Posterior cingulate gyrus (tissue), 11 donors: ENCODE measurements around the gene SKP1.

Experiments used
- DNase-seq, 10 donors: peaks; one replicate each; pipeline versions ENCODE4 v3.0.0 to v3.0.0-alpha.2; 2020 to 2021; ENCODE audit warnings: mixed read lengths in 3 of 10
- intact Hi-C: fragments of 100-400 bp; cut with DNase I; formaldehyde crosslinking; loops from one replicate; pipeline ENCODE4 v1.15.1; 2023

Gene SKP1

DNA sequence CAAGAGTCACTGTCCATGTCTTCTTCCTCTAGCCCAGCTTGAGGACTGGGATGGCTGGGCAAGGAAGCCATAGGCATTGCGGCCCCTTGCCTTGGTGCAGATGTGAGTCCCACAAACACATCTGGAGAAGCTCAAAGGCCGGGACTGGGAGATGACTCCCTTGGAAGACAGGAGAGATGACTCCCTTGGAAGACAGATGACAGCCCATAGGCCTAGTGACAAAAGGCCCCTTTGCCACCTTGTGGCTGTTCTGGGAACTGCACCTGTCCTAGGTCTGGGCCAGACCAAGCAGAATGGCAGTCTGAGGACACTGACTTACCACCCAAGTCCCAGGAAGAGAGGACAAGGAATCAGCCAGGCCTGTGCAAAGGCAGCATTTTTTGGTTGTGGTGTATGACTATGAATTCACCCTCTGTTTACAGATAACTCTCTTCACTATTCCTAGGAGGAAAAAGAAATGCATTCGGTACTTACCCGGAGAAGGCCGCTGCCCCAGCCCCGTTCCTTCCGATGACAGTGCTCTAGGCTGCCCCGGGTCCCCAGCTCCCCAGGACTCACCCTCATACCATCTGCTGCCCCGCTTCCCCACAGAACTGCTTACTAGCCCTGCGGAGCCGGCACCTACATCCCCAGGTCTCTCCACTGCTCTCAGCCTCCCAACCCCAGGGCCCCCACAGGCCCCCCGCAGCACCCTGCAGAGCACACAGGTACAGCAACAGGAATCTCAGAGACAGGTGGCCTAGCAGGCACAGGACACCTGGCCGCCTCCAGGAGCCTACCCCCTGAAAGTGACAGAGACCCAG lies 30.8 kb downstream of the SKP1 start:
- peak; percentile 76 to 97 (median 86) for DNase-seq
- intact Hi-C loops = loop anchor here (1.0 kb wide), 1 partner anchor 107 kb away; no protein-coding TSS in a partner anchor

DNA sequence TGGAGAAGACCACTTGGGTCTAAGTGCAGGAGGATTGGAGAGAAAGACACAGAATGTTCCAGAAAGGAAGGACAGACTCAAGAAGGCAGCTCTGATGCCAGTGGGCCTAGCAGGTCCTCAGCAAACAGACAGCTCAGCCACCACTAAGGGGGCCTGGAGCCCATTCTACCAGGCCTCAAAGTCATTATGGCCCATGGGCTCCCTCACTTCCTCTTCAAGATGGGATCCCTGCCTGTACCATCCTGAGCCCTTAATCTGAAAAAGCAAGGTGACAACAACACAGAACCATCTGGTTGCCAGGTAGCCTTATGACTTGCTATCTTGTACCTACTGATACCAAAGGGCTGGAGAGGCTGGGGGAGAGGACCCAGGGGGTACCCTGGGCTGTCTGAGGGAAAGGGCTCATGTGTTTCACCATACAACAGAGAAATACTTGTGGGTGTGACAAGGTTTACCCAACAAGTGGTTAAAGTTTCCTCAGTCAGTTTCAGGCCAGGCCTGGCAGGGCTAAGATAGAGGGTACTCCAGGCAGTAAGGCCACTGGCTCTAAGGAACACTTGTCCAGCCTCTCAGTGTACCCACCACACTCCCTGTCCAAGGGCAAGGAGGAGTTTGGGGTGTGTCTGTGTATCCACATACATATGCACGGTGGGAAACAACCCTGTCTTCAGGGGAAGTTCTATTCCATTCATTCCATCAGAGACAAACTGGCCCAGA lies 31.6 kb downstream of the SKP1 start:
- DNase-seq = peak in 1 of 10 donors; percentile 21
- intact Hi-C loops = no loop called here

DNA sequence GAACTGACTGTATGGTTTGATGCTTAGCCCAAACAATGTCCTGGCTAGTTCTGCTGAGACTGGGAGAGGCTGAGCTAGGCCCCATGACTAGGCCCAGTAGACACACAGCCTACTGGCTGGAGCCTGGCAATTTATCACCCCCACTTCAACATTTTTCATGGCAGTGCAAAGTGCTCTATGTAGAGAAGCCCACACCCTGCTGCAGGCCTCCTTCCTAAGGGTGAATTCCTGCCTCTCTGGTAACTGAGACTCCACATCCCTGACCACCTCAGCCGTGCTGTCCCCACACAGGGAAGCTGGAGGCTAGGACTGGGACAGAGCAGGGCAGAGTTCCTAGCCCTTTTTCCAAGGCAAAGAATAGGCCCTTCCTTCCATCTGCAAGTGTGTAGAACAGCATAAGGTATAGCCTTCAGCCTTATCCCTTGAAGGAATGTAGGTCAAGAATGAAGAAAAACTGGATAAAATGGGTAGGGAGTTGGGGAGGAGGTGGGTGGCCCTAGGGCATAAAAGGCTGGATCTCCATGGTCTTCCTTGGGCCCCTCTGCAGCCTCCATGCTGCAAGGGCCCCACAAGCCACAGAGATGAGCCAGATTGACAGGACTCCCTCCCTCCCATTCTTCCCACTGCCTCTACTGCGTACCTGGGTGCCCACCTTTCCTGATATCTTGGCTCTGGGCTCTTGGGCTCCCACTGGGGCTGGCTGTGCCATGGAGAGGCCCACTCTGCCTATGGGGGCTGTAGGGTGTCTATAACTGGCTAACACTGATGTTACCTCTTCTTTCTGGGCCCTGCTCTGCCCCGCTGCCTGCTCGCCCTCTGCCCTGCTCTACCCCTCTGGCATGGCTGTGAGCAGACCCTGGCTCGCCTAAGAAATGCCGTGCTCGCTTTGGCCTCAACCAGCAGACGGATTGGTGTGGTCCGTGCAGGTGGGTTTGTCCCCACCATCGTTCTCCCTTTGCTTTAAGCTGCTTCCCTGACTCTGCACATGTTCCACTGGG lies 32.5 kb downstream of the SKP1 start:
- peak in 2 of 10 donors; percentile 32 to 57 for DNase-seq

DNA sequence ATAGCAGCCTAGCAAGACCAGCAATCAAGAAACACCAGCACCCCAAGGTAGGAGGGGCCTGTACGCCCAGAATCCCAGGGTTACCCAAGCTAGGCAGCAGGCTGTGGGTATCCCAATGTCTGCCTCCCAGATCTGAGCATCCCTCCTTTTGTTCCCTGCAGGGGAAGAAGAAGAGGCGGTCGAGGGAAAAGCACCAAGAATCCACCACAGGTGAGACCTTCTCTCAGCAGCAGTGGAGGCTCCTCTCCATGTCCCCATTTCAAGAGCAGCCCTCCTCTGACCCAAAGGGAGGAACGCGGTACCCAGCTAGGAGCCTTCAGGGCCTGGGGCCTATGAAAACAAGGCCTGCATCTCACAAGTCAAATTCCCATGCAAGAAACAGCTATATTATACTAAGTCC lies 33.3 kb downstream of the SKP1 start:
- intact Hi-C loops = no loop called here
- peak in 1 of 10 donors; percentile 18 for DNase-seq

More for the DNA sequence above, 32.5 kb downstream of the SKP1 start:
- intact Hi-C loops = no loop called here

DNA sequence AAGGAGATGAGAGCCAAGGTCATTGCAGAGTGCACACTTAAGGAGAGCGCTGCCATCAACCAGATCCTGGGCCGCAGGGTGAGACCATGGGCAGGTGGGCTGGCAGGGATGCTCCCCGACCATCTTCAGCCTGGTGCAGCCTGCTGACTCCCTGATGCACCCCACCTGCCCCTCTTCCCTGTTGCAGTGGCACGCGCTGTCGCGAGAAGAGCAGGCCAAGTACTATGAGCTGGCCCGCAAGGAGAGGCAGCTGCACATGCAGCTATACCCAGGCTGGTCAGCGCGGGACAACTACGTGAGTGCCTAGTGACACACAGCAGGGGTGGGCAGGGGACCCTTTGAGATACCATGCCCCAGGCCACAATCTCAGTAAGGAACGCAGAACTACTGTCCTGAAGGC lies 33.9 kb downstream of the SKP1 start:
- DNase-seq = peak in 2 of 10 donors; percentile 7 to 60
- intact Hi-C loops = no loop called here

DNA sequence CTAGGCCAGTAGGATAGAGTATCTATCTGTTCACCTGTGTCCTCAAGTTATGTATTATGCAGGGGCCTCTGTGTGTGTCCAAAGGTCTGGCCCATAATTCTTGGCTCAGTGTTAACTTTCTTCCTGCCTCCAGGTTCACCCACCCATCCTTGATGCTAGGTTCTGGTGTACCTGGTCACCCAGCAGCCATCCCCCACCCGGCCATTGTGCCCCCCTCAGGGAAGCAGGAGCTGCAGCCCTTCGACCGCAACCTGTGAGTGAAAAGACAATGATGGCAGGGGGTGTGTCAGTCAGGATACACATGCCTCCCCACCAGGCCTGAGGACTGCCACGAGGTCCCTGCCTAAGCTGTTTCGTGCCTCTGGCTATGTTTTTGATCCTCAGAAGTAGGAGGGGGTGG lies 34.7 kb downstream of the SKP1 start:
- DNase-seq = peak in 3 of 10 donors; percentile 7 to 77 (median 33)
- intact Hi-C loops = no loop called here

DNA sequence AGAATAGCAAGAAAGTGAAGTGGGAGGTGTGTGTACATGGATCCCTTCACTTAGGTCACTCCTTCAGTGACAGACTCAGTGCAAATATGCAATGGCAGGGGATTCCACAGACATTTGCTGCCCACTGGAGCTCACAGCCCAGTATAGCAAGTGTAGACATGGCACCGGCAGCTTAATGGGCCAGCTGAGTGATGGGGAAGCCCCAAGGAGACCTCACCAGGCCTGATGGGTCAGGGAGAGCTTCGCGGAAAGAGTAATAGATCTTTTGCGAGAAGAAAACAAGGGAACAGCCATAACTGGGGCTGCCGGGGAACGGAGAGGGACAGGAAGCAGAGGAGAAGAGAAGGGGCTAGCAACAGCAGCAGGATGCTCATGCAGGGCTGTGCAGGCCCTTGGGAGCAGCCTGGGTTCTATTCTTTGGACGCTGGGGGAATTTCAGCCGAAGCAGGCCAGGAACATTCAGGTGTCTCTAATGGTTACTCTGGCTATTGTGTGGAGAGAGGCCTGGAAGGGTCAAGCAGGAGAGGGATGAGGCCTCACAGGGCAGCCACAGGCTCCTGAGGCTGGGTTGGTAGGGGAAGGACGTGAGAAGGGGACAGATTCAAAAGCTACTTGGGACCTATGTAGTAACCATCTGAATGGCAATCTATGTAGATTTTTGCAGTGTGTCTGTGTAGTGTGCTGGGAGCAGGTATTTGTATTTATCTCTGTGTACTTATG lies 35.3 kb downstream of the SKP1 start:
- peak in 2 of 10 donors; percentile 13 to 40 for DNase-seq
- intact Hi-C loops = loop anchor here (2.0 kb wide), 1 partner anchor 43 kb away; no protein-coding TSS in a partner anchor

DNA sequence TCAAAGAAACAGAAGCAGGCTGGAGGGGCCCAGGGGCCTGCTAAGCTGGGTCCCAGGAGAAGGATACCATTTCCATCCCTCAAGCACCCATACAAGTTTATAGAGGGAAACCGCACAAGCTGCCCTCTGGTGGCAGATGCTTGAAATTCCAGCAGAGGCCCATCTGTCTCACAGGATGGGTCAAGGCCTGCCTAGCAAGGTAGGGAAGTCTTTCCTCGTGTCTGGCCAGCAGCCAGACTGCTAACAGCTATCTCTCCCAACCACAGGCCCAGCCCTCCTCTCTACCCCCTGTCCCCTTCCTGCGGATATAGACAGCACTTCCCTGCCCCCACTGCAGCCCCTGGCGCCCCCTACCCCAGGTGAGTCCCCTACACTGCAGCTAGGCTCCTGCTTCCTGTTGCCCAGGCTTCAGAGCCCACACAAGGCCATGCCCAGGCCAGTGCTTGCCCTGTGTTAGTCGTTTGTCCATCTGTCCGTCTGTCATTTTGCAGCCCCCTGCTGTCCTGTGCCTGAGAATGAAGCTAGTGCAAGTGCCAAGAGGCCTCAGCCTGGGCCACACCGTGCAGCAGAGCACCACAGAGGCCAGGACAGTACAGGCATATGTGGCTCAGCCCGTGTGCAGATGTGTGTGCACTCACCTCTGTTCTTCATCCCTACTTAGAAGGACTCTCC lies 36.1 kb downstream of the SKP1 start:
- intact Hi-C loops = loop anchor here (2.0 kb wide), 1 partner anchor 42 kb away; no protein-coding TSS in a partner anchor
- DNase-seq = peak in 9 of 10 donors; percentile 57 to 95 (median 68)

DNA sequence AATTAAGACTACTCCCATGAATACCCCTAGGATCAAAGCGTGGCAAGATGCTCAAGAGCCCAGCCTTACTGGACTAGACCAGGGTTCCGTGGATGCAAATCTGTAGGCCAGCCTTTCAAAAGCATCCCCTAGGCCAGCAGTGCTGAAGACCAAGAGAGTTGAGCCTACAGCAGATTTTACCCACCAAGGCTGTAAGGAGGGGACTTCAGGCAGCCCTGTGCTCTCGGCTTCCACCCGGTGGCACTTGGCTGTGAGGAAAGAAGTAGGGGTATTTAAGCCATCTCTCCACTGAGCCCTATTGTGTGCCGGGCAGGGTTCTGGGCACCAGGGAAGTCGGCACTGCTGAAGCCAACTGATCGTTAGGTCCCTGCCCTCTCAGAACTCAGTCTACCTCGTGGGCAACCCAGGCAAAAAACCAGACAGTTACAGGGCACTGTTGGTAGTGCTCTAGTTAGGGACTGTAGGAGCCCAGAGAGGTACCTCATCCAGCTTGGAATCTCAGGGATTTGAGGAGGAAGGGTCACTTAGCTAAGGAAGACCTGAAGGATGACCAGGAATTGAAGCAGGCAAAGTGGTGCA lies 36.8 kb downstream of the SKP1 start:
- intact Hi-C loops = loop anchor here (2.0 kb wide), 1 partner anchor 41 kb away; no protein-coding TSS in a partner anchor
- DNase-seq = peak in 3 of 10 donors; percentile 0 to 50 (median 11)

DNA sequence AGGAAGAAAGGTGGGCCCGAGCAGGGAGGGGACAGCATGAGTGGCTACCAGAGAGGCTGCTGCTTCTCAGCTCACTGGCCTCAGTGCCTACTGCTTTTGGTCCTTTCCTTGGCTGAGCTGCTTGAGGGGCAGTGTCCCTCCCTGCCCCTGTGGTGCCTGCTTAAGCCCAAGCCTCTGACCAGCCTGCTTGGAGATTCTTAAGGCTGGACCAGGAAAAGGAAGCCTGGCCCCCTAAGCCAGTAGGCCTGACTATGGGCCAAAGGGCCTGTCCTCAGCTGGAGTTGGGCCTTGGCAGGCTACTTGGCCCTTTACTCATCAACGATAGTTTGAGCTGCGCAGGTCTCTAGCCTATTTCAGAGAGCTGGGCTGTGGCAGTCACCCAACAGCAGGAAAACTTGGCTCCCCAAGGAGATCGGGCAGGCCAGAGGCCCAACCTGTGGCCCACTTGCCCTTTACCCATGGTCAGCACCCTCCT lies 37.3 kb downstream of the SKP1 start:
- DNase-seq = peak in 4 of 10 donors; percentile 2 to 79 (median 40)

DNA sequence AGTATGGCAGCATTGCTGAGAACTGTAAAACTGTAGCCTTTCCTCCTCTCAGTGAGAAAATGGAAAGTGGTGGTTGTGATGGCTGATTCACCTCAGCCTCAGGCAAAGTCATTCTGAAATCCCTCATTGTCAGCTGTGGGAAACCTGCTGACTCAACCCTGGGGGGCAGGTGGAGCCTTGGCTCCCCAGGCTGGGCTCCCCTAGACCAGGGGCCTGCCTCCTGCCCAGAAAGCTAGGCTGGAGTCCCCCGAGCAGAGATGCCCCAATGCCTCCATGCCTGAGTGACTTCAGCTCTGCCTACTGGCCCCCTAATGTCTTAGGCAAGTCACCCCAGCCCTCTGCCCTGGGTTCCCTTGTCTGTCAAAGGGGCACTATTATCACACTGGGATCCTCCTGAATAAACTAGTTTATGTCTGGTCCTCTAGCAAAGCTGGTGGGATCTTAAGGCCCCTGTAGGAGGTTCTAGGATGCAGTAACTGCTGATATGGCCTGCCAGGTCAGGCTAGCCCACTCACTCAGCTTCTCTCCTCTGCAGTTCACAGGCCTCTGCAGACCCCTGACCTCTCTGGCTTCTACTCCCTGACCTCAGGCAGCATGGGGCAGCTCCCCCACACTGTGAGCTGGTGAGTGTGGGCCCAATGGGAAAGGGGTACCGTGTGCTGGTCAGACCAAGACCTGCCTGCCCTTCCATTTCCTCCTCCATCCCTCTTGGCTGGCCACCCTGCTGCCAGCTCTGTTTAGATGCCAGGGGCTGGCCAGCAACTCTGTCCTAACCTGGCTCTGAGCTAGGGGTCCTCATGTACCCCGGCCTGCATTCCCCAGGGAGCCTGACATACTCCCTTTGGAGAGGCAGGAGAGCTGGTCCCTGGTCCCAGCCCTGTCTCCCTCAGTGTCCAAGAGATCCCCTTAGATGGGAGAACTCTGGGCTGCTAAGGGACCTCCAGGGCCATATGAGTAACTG lies 38.1 kb downstream of the SKP1 start:
- intact Hi-C loops = no loop called here
- peak in 3 of 10 donors; percentile 10 to 58 (median 37) for DNase-seq

More for the DNA sequence above, 37.3 kb downstream of the SKP1 start:
- intact Hi-C loops = no loop called here

DNA sequence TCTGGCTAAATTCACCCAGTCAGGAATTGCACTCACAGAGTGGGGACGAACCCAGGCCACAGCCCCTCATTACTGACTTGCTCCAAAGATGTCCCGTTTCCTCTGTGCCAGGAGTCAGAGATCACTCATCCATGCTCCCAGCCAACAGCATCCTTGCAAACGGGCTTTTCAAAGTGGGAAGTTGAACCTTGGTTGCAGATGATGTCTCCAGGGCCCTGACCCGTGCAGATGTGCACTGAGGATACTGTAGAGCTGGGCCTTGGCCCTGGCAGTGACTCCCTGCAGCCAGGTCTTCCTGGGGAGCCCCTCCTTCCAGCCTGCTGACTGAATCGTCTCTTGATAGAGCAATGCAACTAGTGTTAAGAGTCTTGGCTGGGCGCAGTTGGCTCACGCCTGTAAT lies 40.0 kb downstream of the SKP1 start:
- intact Hi-C loops = no loop called here
- peak in 5 of 10 donors; percentile 1 to 60 (median 35) for DNase-seq

DNA sequence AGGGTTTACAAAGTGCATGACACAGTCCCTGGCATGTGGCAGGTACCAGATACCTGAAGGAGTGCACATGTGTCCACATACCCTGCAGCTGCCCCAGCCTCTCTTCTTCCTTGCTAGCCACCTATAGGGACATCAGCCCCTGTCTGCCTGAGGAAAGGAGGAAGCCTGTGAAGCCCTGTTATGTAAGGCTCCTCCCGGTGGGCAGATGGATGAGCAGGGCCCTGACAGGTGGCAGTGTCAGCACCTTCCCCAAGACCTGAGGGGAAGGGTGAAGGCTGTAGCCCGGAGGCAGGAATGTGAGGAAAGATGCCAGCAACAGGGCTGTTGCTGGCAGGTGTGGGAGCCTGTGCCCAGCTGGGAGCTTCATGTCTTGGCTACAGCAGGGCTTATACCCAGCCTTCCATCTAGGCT lies 40.5 kb downstream of the SKP1 start:
- intact Hi-C loops = no loop called here
- peak in 6 of 10 donors; percentile 1 to 51 (median 26) for DNase-seq

DNA sequence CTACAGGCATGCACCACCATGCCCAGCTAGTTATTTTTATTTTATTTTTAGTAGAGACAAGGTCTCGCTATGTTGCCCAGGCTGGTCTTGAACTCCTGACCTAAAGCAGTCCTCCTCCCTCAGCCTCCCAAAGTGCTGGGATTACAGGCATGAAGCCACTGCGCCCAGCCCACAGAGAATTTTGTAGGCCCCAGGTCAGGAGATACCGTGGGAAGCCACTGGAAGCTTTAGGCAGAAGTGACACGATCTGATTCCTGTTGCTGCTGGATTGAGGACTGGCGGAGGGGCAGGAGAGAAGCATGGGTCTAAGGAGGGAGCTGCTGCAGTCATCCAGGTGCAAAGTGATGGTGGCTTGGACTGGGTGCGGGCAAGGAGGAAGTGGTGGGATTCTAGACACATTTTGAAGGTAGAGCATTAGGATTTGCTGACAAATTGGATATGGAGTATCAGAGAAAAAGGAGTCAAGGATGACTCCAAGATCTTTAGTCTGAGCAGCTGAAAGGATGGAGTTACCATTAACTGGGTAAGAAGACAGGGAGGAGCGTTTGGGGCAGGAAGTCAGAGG lies 41.6 kb downstream of the SKP1 start:
- intact Hi-C loops = no loop called here
- peak in 3 of 10 donors; percentile 1 to 45 (median 33) for DNase-seq

DNA sequence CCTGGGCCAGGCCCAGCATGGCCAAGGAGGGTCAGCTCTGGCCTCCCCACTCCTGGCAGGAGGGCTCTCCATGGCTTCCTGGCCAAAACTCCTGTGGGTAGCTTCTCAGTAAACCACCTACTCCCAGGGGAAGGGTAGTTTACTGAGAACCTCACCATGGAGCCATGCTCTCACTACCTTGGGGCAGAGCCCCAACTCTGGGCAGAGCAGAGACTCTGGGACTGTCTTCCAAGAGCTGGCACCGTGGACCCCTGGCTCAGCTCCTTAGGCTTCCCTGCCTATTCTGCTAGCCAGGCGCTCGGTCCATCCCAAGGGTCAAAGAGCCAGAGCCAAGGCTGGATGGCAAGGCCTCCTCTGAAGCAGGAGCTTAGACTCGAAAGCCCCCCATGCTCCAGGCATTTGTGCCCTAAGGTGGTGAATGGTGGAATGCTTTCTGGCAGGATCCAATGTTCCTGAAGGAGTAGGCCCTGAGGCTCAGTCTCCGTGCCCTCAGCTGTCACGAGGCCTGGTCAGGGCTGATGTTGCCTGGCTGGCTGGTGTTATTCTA lies 42.7 kb downstream of the SKP1 start:
- intact Hi-C loops = no loop called here
- DNase-seq = peak in 4 of 10 donors; percentile 3 to 36 (median 18)
